ENCODE results near the gene RASAL1.

GRCh38 chr12:113049976-113050742, 85.4 kb downstream of the RASAL1 start:
- no peak for TF ChIP-seq CEBPB (IDR thresholded peaks at IDR 0.05)
- no peak for TF ChIP-seq TAF1 (IDR thresholded peaks at IDR 0.05; ENCODE audit: low read depth)
- TF ChIP-seq MAX (IDR thresholded peaks at IDR 0.05), result no peak
- TF ChIP-seq TEAD4 (IDR thresholded peaks at IDR 0.05), result no peak
- no peak for TF ChIP-seq CREB1 (IDR thresholded peaks at IDR 0.05; ENCODE audit: low read depth)
- TF ChIP-seq EGR1 (IDR thresholded peaks at IDR 0.05), result no peak
- no peak for TF ChIP-seq EP300 (IDR thresholded peaks at IDR 0.05; ENCODE audit: borderline replicate concordance)
- TF ChIP-seq FOXM1 (IDR thresholded peaks at IDR 0.05; ENCODE audit: borderline replicate concordance, low read depth), result no peak
- TF ChIP-seq RAD21 (IDR thresholded peaks at IDR 0.05; ENCODE audit: low read depth), result peak; percentile 21; the same call in 1 of the 2 replicates
- no peak for TF ChIP-seq REST (IDR thresholded peaks at IDR 0.05; ENCODE audit: low read depth)
- TF ChIP-seq TCF12 (IDR thresholded peaks at IDR 0.05; ENCODE audit: low read depth), result no peak
- peak; percentile 43; the same call in 1 of the 2 replicates for TF ChIP-seq YY1 (IDR thresholded peaks at IDR 0.05; ENCODE audit: low read depth)
- TF ChIP-seq USF1 (IDR thresholded peaks at IDR 0.05), result no peak
- no peak for TF ChIP-seq ZBTB7A (IDR thresholded peaks at IDR 0.05; ENCODE audit: low read depth)

All from Ishikawa (cell line).